ENCODE data around the gene MAP3K2. TPM values are rescaled to one million over a fixed set of nuclear protein-coding genes. Genes with fewer than 3 reads are reported as not detected.

Gene MAP3K2
- total RNA-seq, 1 donor from 2014 or later, result 47.6 TPM

DNA sequence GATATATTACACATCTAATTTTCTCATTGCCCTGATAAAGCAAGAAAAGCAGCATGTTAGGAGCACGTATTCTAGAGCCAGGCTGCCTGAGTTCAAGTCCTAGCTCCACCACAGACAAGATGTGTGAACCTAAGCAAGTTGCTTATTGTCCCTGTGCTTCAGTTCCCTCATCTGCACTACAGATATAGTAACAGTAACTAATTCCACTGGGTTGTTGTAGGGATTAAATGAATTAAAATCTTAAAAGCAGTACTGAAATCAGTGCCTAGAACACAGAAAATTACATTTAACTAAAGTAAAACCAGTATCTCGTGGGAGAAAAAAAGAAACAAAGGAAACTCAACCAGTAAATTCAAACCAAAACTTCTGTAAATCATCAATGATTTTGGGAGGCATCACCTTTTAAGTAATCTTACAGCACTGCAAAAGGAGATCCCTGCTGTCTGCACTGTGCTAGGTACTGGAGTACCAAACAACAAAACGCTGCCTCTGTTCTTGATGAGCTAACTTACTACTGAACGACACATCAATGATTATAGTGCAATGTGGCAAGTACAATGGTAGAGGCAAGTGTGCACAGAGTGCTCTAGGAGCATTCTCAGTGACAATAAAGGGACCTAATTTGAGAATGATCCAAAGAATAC is 7.9 kb downstream of the MAP3K2 start:
- no peak for DNase-seq (ENCODE audit: low spot score in 2 of 2, unreplicated experiment in 2 of 2)
- Mint-ChIP-seq H3K27ac (no peak overlapping the region), H3K27me3 (ENCODE audit: low read depth) (no peaks in the 10 kb centered on the region), H3K4me3 (no peak overlapping the region), H3K4me1 (peaks cover 20% of the 10 kb centered on the region), H3K9me3 (peaks cover 19% of the 10 kb centered on the region), H3K36me3 (peaks cover 14% of the 10 kb centered on the region)
- TF ChIP-seq, protein P1, sequence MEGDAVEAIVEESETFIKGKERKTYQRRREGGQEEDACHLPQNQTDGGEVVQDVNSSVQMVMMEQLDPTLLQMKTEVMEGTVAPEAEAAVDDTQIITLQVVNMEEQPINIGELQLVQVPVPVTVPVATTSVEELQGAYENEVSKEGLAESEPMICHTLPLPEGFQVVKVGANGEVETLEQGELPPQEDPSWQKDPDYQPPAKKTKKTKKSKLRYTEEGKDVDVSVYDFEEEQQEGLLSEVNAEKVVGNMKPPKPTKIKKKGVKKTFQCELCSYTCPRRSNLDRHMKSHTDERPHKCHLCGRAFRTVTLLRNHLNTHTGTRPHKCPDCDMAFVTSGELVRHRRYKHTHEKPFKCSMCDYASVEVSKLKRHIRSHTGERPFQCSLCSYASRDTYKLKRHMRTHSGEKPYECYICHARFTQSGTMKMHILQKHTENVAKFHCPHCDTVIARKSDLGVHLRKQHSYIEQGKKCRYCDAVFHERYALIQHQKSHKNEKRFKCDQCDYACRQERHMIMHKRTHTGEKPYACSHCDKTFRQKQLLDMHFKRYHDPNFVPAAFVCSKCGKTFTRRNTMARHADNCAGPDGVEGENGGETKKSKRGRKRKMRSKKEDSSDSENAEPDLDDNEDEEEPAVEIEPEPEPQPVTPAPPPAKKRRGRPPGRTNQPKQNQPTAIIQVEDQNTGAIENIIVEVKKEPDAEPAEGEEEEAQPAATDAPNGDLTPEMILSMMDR (IDR thresholded peaks at IDR 0.05; ENCODE audit: unreplicated experiment), result no peak

DNA sequence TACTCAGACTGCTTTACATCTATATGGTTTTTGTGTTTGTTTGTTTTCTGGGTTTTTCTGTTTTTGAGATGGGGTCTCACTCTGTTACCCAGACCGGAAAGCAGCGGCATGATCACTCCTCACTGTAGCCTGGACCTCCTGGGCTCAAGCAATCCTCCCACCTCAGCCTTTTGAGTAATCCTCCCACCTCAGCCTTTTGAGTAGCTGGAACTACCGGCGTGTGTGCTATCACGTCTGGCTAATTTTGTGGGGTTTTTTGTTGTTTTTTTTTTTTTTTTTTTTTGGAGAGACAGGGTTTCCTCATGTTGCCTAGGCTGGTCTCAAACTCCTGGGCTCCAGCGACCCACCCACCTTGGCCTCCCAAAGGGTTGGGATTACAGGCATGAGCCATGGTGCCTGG is 9.1 kb downstream of the MAP3K2 start:
- Mint-ChIP-seq H3K9me3 (peaks cover 30% of the 10 kb centered on the region), H3K27ac (no peak overlapping the region), H3K4me3 (no peak overlapping the region), H3K27me3 (ENCODE audit: low read depth) (no peaks in the 10 kb centered on the region), H3K4me1 (peaks cover 15% of the 10 kb centered on the region), H3K36me3 (peaks cover 24% of the 10 kb centered on the region)
- TF ChIP-seq, protein P1 (IDR thresholded peaks at IDR 0.05; ENCODE audit: unreplicated experiment), result no peak
- no peak for DNase-seq (ENCODE audit: low spot score in 2 of 2, unreplicated experiment in 2 of 2)

DNA sequence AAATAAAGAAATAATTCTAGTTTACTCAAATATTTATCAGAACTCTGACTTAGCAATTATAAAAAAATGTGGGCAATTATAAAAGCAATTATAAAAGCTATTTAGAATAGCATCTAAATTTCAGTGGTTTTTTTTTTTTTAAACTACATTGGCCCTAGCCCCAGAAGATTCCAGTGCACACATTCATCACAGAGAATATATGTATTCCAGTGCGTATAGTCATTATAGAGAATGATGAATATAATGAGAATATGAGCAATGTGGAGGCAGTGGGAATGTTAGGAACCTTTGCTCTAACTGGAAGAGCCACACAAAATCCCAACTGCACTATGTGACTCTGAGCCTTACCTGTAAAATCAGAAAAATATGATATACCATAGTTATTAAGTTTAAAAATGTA is 10.5 kb downstream of the MAP3K2 start:
- H3K27ac Mint-ChIP-seq, result no peak overlapping the region
- TF ChIP-seq, protein P1 (IDR thresholded peaks at IDR 0.05; ENCODE audit: unreplicated experiment), result no peak
- peaks cover 11% of the 10 kb centered on the region for H3K4me1 Mint-ChIP-seq
- H3K27me3 Mint-ChIP-seq (ENCODE audit: low read depth), result no peaks in the 10 kb centered on the region
- no peak overlapping the region for H3K4me3 Mint-ChIP-seq
- H3K9me3 Mint-ChIP-seq, result peaks cover 44% of the 10 kb centered on the region
- no peak for DNase-seq (ENCODE audit: low spot score in 2 of 2, unreplicated experiment in 2 of 2)
- H3K36me3 Mint-ChIP-seq, result peaks cover 39% of the 10 kb centered on the region

DNA sequence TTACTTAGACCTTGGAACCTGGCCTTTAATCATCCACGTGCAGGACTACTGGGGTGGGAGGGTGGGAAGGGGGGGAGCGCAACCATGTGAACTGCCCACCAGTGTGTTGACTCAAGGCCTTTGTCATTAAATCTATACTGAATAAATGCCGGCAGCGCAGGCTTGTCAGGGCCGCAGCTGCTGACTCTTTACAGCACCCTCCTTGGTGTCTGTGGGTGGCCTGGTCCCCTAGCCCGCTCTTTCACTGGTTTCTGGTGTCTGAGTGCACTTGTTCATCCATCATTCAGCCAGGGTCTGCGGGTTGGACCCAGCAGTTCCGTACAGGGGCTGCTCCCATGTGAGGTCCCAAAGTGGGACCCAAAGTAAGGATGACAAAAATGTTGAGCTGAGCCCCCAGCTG is 11.5 kb downstream of the MAP3K2 start:
- peaks cover 54% of the 10 kb centered on the region for H3K9me3 Mint-ChIP-seq
- H3K4me1 Mint-ChIP-seq, result peaks cover 4% of the 10 kb centered on the region
- H3K27me3 Mint-ChIP-seq (ENCODE audit: low read depth), result no peaks in the 10 kb centered on the region
- no peak overlapping the region for H3K27ac Mint-ChIP-seq
- peaks cover 48% of the 10 kb centered on the region for H3K36me3 Mint-ChIP-seq
- TF ChIP-seq, protein P1 (IDR thresholded peaks at IDR 0.05; ENCODE audit: unreplicated experiment), result no peak
- DNase-seq (ENCODE audit: low spot score in 2 of 2, unreplicated experiment in 2 of 2), result no peak
- H3K4me3 Mint-ChIP-seq, result no peak overlapping the region

DNA sequence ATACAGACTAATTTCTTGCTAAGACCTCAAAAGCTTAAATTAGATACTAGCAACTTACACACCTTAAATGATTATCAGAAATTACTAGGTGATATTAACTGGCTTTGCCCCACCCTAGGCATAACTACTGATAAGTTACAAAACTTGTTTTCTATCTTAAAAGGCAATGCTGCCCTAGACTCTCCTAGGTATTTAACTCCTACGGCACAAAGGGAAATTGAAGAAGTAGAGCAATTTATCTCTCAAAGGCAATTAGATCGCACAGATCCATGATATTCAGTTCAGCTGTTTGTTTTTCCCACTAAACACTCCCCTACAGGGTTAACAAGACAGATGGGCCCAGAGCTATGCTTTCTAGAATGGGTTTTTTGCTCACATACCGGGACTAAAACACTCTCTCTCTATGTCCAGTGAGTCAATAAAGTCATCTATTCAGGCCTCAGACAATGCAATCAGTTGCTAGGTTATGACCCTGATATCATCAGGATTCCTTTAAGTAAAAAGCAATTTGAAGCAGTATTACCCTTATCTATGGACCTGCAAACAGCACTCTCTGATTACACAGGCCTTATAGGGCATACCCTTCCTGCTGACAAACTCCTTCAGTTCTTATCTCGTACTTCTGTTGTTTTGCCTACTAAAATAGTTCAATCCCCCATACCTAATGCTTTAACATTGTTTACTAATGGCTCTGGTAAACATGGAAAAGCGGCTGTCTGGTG is 14.3 kb downstream of the MAP3K2 start:
- Mint-ChIP-seq H3K4me1 (no peaks in the 10 kb centered on the region), H3K27ac (no peak overlapping the region), H3K4me3 (no peak overlapping the region)

More for the DNA sequence above, 14.3 kb downstream of the MAP3K2 start:
- peaks cover 72% of the 10 kb centered on the region for H3K9me3 Mint-ChIP-seq
- TF ChIP-seq, protein P1 (IDR thresholded peaks at IDR 0.05; ENCODE audit: unreplicated experiment), result no peak
- no peaks in the 10 kb centered on the region for H3K27me3 Mint-ChIP-seq (ENCODE audit: low read depth)
- DNase-seq (ENCODE audit: low spot score in 2 of 2, unreplicated experiment in 2 of 2), result no peak
- H3K36me3 Mint-ChIP-seq, result peaks cover 66% of the 10 kb centered on the region
